ENCODE results near the gene KRTAP2-2.
"Not testable (repeated sequence)": the region's sequence is repeated elsewhere in the genome, so short reads cannot be mapped to it uniquely, and the experiment has no call there.

DNA sequence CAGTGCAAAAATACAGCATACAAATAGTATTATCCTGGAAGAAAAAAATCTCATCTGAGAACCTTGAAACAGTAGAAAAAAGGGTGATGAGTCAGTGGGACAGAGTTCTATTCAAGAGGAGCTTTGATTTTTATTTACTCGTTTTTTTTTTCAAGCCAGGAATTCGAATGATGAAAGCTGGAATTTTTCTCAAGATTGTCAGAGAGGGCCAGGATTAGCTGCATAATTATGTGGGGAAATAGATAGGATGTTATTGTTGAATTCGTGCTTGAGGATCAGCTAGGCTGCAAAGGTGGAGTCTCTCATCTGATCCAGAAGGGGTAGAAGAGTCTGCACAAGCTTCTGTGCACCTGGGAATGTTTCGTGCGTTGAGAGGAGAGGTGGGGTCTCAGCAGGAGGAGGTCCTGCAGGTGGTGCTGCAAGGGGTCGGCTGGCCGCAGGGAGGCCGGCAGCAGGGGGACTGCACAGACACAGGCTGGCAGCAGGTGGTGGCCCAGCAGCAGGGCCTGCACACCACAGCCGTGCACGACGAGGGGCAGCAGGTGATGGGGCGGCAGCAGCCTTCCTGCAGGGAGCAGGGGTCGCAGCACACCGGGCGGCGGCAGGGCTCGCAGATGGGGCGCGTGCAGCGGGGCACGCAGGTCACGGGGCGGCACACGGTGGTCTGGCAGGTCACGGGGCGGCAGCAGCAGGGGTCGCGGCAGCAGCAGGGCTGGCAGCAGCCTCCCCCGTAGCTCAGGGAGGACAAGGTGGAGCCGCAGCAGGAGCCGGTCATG lies 4.4 kb upstream of the KRTAP2-2 start:
- TF ChIP-seq, protein P1, sequence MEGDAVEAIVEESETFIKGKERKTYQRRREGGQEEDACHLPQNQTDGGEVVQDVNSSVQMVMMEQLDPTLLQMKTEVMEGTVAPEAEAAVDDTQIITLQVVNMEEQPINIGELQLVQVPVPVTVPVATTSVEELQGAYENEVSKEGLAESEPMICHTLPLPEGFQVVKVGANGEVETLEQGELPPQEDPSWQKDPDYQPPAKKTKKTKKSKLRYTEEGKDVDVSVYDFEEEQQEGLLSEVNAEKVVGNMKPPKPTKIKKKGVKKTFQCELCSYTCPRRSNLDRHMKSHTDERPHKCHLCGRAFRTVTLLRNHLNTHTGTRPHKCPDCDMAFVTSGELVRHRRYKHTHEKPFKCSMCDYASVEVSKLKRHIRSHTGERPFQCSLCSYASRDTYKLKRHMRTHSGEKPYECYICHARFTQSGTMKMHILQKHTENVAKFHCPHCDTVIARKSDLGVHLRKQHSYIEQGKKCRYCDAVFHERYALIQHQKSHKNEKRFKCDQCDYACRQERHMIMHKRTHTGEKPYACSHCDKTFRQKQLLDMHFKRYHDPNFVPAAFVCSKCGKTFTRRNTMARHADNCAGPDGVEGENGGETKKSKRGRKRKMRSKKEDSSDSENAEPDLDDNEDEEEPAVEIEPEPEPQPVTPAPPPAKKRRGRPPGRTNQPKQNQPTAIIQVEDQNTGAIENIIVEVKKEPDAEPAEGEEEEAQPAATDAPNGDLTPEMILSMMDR (conservative IDR thresholded peaks at IDR 0.05; ENCODE audit: low read depth, low read length) = not testable (repeated sequence)
- TF ChIP-seq MAFK (IDR thresholded peaks at IDR 0.05; ENCODE audit: low read depth, low read length); POLR2A (IDR thresholded peaks at IDR 0.05; ENCODE audit: low read depth, low read length); RCOR1 (IDR thresholded peaks at IDR 0.05; ENCODE audit: insufficient replicate concordance, low read length); SMC3 (IDR thresholded peaks at IDR 0.05; ENCODE audit: low read depth, low read length); NFE2L2 (IDR thresholded peaks at IDR 0.05; ENCODE audit: low read depth, low read length); RAD21 (IDR thresholded peaks at IDR 0.05; ENCODE audit: low read length); BHLHE40 (IDR thresholded peaks at IDR 0.05; ENCODE audit: low read depth, low read length); CHD1 (IDR thresholded peaks at IDR 0.05; ENCODE audit: low read depth, low read length): not testable (repeated sequence)
- TF ChIP-seq, protein P2, sequence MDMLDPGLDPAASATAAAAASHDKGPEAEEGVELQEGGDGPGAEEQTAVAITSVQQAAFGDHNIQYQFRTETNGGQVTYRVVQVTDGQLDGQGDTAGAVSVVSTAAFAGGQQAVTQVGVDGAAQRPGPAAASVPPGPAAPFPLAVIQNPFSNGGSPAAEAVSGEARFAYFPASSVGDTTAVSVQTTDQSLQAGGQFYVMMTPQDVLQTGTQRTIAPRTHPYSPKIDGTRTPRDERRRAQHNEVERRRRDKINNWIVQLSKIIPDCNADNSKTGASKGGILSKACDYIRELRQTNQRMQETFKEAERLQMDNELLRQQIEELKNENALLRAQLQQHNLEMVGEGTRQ (IDR thresholded peaks at IDR 0.05; ENCODE audit: low read depth, low read length) = not testable (repeated sequence)
- peak; percentile 74 for TF ChIP-seq CEBPB (IDR thresholded peaks at IDR 0.05; ENCODE audit: low read depth, low read length)

Data from IMR-90 (cell line).